Fibroblast of villous mesenchyme (primary cell): ENCODE results near the gene SNED1. TPM values are rescaled to one million over a fixed set of nuclear protein-coding genes. Genes with fewer than 3 reads are reported as not detected.

Experiments
- DNase-seq: peaks from one replicate; pipeline ENCODE4 v3.0.0-alpha.2; 2010; ENCODE audit warnings: low read depth
- H3K4me3 ChIP-seq: 2 replicates; pipeline ENCODE4 v1.5.1; 2011; ENCODE audit warnings: low read depth, mild to moderate bottlenecking, low read length
- total RNA-seq: library from RNA; depleted of rRNA; stranded (reverse); fragments of >200 nt; gene quantifications from 2 replicates; pipeline ENCODE4 v1.2.3, GENCODE V29; 2012
- TF ChIP-seq, protein P1 (sequence below): IDR thresholded peaks from 2 replicates; pipeline ENCODE4 v1.5.1; 2012; ENCODE audit warnings: low read depth, mild to moderate bottlenecking, low read length; ENCODE audit not compliant: insufficient read depth

Gene SNED1
- total RNA-seq, 1 donor, result 6.5 TPM

DNA sequence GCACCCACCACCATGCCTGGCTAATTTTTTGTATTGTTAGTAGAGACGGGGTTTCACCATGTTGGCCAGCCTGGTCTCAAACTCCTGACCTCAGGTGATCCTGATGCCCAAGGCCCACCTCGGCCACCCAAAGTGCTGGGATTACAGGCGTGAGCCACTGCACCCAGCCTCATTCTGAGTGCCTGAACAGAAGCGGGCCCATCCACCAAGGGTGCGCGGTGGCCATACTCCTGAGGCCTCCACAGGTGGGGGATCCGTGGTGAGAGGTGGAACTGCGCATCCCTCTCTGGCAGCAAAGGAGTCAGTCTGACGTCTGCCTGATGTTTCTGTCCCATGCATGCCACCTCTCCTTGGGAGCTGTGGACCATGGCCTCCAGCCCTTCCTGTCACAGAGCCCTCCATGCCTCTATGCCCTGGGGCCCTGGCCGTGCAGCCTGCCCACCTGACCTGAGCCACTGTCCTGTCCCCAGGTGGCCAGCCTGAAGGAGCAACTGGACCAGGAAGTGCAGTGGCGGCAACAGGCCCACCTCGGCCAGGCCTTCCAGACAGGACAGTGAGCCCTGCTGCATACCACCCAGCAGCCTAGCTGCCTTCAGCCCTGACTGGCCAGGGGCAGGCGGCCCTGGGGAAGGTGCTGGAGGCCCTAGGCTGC, 7.6 kb upstream of the SNED1 start:
- DNase-seq, result no peak
- TF ChIP-seq, protein P1, sequence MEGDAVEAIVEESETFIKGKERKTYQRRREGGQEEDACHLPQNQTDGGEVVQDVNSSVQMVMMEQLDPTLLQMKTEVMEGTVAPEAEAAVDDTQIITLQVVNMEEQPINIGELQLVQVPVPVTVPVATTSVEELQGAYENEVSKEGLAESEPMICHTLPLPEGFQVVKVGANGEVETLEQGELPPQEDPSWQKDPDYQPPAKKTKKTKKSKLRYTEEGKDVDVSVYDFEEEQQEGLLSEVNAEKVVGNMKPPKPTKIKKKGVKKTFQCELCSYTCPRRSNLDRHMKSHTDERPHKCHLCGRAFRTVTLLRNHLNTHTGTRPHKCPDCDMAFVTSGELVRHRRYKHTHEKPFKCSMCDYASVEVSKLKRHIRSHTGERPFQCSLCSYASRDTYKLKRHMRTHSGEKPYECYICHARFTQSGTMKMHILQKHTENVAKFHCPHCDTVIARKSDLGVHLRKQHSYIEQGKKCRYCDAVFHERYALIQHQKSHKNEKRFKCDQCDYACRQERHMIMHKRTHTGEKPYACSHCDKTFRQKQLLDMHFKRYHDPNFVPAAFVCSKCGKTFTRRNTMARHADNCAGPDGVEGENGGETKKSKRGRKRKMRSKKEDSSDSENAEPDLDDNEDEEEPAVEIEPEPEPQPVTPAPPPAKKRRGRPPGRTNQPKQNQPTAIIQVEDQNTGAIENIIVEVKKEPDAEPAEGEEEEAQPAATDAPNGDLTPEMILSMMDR, result no peak
- no peak overlapping the region for H3K4me3 ChIP-seq

DNA sequence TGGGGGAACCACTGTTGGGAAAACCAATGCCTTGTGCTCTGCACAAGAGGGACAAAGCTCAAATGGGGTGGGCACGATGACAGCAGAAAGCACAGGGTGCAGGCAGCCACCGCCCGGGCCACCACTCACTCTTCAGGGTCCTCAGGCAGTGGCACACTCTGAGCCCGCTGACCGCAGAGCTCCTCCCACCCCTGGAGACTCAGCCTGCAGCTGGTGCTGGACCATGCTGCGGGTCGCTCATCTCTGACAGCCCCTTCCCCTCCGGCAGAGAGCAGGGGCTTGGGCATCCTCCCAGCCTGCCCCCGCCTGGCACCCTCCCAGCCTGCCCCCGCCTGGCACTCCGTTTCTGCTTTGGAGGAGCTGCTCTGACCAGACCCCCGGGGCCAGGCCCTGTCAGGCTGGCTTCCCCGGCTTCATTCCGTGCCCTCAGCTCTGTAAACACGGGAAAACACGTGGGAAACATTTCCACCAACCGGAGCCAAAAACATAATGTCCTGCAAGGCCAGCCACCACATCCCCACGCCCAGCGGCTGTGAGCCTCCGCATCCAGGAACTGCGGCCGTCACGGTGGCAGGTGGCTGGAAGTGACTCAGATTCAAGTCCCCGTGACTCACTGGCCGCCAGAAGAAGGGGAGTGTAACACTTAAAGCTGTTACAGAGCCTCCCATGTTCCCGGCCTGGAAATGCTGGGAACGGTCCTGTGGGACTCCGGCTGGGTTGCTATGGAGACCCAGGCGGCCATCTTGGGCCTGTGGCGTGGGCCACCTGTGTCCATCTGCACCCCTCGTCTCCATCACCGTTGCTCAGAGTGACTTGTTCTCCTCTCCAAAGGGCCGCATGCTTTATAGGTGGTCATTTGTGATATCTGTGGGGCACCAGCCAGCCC, 6.8 kb upstream of the SNED1 start:
- peak; percentile 83 for DNase-seq
- TF ChIP-seq, protein P1, result no peak
- no peak overlapping the region for H3K4me3 ChIP-seq

DNA sequence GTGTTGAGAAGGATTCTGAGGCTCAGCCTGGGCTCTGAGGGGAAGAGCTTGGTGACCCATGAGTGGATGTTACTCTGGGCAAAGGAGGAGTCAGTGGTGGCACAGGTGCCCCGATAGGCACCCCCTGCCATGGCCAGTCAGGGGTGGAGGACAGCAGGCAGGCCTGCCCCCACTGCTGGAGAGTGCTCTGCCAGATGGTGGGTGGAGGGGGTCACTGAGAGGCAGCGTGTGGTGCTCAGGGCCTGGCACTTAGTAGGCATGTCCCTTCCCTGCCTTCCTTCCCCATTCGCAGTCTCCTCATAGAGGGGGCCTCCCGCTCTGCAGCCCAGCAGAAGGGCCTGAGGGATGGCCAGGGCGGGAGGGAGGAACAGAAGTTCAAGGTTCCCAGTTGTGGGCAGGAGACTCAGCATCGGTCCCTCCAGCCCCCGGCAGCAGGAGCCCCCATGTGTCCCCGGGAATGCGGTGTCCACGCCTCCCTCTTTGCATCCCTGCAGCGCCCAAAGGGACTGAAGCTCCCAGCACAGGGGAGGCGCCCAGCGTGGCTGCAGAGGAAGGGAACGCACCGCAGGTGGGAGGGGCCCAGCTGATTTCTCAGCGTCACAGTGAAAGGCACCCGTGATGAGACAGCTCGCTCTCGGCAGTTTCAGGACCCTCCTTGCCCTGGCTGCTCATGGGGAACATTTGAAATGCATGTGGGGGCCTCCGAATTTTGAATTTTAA, 5.7 kb upstream of the SNED1 start:
- H3K4me3 ChIP-seq, result no peak overlapping the region
- TF ChIP-seq, protein P1, result no peak
- DNase-seq, result no peak

DNA sequence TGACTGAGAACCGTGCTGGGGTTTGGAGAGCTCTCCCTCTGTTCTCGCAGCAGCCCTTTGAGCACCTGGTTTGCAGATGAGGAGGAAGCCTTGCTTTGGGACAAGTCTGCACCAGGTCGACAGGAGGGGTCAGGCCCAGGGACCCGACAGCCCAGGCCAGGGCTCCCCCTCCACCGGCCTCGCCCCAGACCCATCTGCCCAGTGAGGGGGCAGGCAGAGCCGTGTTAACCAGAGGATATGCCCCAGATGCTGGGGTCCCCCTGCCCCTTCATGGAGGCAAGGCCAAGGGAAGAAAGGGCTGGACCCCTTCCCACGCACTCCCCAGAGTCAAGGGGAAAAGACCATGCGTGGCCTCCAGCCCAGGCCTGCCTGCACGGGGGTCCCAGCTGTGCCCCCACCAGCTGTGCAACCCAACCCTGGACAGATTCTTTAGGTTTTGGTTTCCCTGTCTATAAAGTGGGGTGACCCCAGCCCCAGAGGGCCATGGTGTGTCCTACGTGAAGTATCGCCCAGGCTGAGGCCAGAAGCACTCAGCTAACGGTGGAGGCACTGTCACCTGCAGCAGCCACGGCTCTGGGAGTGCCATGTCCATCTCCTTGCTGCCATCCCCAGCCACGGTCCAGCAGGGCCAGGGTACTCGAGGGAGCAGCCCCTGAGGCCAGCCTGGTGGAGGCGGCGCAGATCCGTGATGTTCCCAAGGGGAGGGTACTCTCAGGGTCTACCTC, 4.8 kb upstream of the SNED1 start:
- H3K4me3 ChIP-seq, result no peak overlapping the region
- DNase-seq, result no peak
- TF ChIP-seq, protein P1, result no peak

DNA sequence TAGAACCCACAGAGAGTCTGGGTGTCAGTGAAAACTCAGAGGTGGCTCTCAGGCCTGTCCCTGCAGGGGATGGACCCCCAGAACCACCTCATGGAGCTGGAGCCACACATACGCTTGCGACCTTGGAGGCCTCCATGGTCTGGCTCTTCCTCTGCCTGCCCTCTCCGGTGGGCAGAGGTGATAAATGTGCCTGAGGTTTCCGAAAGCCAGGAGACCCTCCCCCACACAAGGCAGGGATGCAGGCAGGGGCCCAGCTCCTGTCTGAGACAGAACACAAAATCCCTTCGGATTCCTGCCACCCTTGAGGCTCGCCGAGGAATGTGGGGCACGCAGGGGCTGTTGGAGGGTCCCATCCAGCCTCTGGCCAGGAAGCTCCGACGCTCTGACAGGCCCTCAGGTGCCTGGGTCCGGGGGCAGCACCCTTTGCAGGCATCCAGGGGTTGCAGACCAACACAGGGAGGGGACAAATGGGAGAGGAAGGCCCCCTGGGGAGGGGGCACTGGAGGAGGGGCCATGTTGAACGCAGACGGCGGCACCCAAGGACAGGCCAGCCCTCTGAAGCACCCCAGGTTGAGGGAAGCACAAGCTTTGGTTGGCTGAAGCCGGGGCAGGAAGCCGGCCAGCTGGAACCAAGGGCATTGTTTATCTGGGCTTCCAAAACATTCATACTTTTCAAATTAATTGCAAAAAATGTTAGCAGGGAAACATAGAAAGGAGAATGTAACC, 4.1 kb upstream of the SNED1 start:
- H3K4me3 ChIP-seq, result no peak overlapping the region
- DNase-seq, result no peak
- TF ChIP-seq, protein P1, result no peak
